Panc1 (cell line): ENCODE data around the gene HMGN2. TPM values are rescaled to one million over a fixed set of nuclear protein-coding genes. Genes with fewer than 3 reads are reported as not detected.

Source experiments
- ATAC-seq: fragments of 200-7000 bp; cut with Tn5 transposase; 2 replicates; pipeline ENCODE4 v1.9.1; 2020; ENCODE audit warnings: mild to moderate bottlenecking, moderate library complexity
- BruUV-seq: library from RNA; stranded (reverse); fragments of 400-500 nt; replicated peaks from 2 replicates; lab custom pipeline; 2021; lab: Mats Ljungman, UMichigan
- CTCF ChIA-PET: fragments of 300-600 bp; sonication (Branson Sonifier 250); formaldehyde crosslinking; loops from one replicate; lab custom pipeline; 2022; ENCODE audit warnings: antibody characterized with exemption; lab: Charles Lee
- POLR2A ChIA-PET: fragments of 300-600 bp; sonication (Branson Sonifier 250); formaldehyde crosslinking; loops from one replicate; lab custom pipeline; 2022; ENCODE audit warnings: antibody characterized with exemption; lab: Charles Lee
- DNase-seq: peaks from one replicate; pipeline ENCODE4 v3.0.0-alpha.2; 2010; ENCODE audit warnings: low read depth, low spot score
- H3K27ac ChIP-seq: 2 replicates; pipeline ENCODE4 v1.5.1; 2011; ENCODE audit warnings: mild to moderate bottlenecking, low read length, inconsistent platforms
- H3K27me3 ChIP-seq: fragments of 200-500 bp; sonication (Bioruptor generic); 2 replicates; pipeline ENCODE4 v1.6.0; 2014; ENCODE audit warnings: low read length, inconsistent platforms; ENCODE audit not compliant: control insufficient read depth, insufficient read depth
- H3K36me3 ChIP-seq: fragments of 200-500 bp; sonication (Bioruptor generic); 2 replicates; pipeline ENCODE4 v1.5.1; 2014; ENCODE audit warnings: inconsistent platforms, mild to moderate bottlenecking, low read length, moderate library complexity; ENCODE audit not compliant: control insufficient read depth, insufficient read depth
- H3K4me1 ChIP-seq: 2 replicates; pipeline ENCODE4 v1.5.1; 2011; ENCODE audit warnings: inconsistent platforms, mild to moderate bottlenecking, low read length, moderate library complexity; ENCODE audit not compliant: control insufficient read depth, insufficient read depth
- H3K4me3 ChIP-seq, 2 experiments: 2 replicates each; pipeline ENCODE4 v1.5.1; 2011 to 2012; ENCODE audit warnings: low read depth in 2 of 2, low read length in 2 of 2, mild to moderate bottlenecking in 2 of 2, inconsistent platforms in 1 of 2, moderate library complexity in 1 of 2
- H3K9me3 ChIP-seq: fragments of 200-500 bp; sonication (Bioruptor generic); 2 replicates; pipeline ENCODE4 v1.5.1; 2014; ENCODE audit warnings: low read depth, mild to moderate bottlenecking, inconsistent platforms, low read length, moderate library complexity; ENCODE audit not compliant: control insufficient read depth, insufficient read depth
- CTCF ChIP-seq: fragments of 450-650 bp; IDR thresholded peaks from 2 replicates; pipeline ENCODE4 v1.5.1; 2017; ENCODE audit warnings: mild to moderate bottlenecking
- POLR2AphosphoS5 ChIP-seq: IDR thresholded peaks from 2 replicates; pipeline ENCODE4 v1.6.1; 2012; ENCODE audit warnings: mild to moderate bottlenecking, low read depth, low read length, moderate library complexity
- REST ChIP-seq, 2 experiments: IDR thresholded peaks; 2 replicates each; pipeline ENCODE4 v1.6.1; 2011 to 2012; ENCODE audit warnings: low read depth in 2 of 2, control low read depth in 1 of 2, low read length in 1 of 2, mild to moderate bottlenecking in 1 of 2, moderate library complexity in 1 of 2; ENCODE audit not compliant: insufficient read depth in 1 of 2
- SIN3A ChIP-seq: IDR thresholded peaks from 2 replicates; pipeline ENCODE4 v1.6.1; 2012; ENCODE audit warnings: low read depth, mild to moderate bottlenecking, low read length, moderate library complexity, borderline replicate concordance; ENCODE audit not compliant: insufficient read depth
- TCF7L2 ChIP-seq: IDR thresholded peaks from 2 replicates; pipeline ENCODE4 v1.6.1; 2011; ENCODE audit warnings: mild to moderate bottlenecking, low read depth, low read length, inconsistent platforms
- in situ Hi-C: cut with HindIII; loops from 2 replicates; pipeline ENCODE4 v1.10.0; 2016; ENCODE audit warnings: low sequenced_read_pairs, low pct_unique_long_range_greater_than_20kb
- intact Hi-C: fragments of 100-400 bp; cut with micrococcal nuclease; formaldehyde crosslinking; loops from one replicate; pipeline ENCODE4 v1.10.0; 2022; ENCODE audit not compliant: unreplicated experiment
- total RNA-seq: library from RNA; stranded (reverse); gene quantifications from one replicate; pipeline ENCODE4 v1.2.1, GENCODE V29; 2021; ENCODE audit not compliant: unreplicated experiment

HMGN2 gene
- total RNA-seq, 1 experiment from 2014 or later = 496 TPM

DNA sequence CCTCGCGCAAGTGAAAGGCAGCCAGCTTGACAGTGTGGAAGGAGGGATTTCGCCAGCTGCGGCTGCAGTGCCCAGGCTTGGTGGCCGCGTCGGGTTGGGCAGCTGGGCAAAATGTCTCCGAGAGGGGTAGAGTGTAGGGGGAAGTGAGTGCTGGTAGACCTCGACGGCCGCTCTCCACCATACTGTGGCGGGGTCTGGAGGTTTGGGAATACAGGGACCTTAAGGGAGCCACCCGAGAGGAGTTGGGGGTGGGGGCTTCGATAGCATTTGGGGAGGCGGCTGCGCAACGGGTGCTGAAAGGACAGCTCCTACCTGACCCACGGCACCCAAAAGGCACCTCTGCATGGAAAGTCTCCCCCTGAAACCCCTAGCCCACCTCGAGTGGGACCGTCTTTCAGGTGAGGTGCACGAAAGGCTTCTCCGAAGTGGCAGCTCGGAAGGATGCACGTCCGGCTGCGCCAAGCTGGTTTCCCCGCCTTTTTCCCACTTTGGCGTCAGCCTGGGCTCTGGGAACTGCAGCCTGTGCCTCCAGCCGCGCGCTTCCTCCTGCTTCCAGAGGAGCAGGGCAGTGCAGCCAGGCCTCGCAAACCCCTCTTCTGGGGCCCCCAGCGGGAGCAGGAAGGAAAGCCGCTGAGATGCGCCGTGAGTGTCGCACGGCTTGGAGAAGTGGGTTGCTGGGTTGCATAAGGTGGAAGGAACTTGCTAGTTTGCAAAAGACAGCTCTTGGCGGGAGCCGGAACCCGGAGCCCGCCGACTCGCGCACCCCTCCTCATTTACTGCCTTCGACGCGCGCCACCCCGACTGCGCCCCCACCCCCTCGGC is 531 bp upstream of the HMGN2 start:
- CTCF ChIA-PET = interaction anchor here (0.6 kb wide), 2 partner anchors 27 to 68 kb away, joined by 3 to 4 read pairs; no protein-coding TSS in a partner anchor
- no TSS peak for BruUV-seq
- Histone ChIP-seq H3K27ac (peak overlapping the region; percentile 69), H3K9me3 (no peaks in the 10 kb centered on the region), H3K36me3 (peaks cover 28% of the 10 kb centered on the region), H3K4me1 (peaks cover 21% of the 10 kb centered on the region), H3K27me3 (no peaks in the 10 kb centered on the region), H3K4me3 (peak overlapping the region; percentile 81 to 83)
- intact Hi-C loops = loop anchor here (10.0 kb wide), 1 partner anchor 63 kb away; no protein-coding TSS in a partner anchor
- ATAC-seq (peak; percentile 69), DNase-seq (peak; percentile 35)
- no peak for TF ChIP-seq POLR2AphosphoS5
- peak; percentile 90 to 93 for TF ChIP-seq REST (IDR thresholded peaks at IDR 0.05; ENCODE audit: insufficient read depth in 1 of 2, low read depth in 2 of 2, low read length in 1 of 2)
- TF ChIP-seq CTCF = no peak
- TF ChIP-seq TCF7L2 = no peak
- 0 out of 2 replicates have a peak, but pooled peaks have one; percentile 58 for TF ChIP-seq SIN3A
- in situ Hi-C loops = no loop called here
- POLR2A ChIA-PET = no interaction called here

DNA sequence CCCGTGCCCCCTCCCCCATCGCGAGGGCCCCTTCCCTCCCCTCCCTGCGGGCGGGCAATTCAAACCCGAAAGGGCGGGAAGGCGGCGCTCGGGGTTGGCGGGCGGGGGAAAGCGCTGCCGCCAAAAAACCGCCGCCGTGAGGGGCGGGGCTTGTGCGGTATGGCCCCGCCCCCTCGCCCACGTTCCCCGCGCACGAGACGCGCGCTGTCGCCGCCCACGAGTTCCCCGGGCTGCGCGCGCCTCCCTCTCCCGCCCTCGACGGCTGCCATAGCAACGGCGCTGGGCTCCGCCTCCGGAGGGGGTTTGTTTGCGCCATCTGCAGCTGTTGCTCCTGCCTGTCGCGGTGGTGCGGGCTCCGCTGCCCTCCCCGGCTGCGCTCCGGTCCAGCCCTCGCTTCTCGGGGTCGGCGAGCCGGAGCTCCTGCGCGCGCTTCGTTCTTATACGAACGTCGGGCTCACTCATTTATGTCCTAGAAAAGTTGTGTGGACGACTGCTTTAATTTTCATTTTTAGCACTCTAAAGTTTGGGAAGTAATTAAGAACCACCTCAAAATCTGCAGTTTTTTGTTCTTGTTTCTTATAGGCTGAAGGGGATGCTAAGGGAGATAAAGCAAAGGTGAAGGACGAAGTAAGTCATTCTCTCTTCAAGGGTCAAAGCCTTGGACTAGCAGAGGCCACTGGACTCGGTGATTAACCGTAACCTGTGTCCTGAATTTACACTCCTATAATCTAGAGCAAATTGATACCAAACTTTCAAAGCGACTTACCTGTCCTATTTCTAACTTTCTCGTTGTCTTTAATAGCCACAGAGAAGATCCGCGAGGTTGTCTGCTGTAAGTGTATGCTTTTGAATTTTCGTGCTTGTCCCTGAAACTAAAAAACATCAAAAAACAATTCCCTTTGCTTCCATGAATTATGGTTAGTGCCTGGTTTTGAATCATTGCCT is 933 bp downstream of the HMGN2 start:
- TSS peak; percentile 78 for BruUV-seq

More for the DNA sequence above, 933 bp downstream of the HMGN2 start:
- Histone ChIP-seq H3K27ac (peak overlapping the region; percentile 86), H3K9me3 (no peaks in the 10 kb centered on the region), H3K4me3 (peak overlapping the region; percentile 81 to 83), H3K36me3 (peaks cover 36% of the 10 kb centered on the region), H3K27me3 (no peaks in the 10 kb centered on the region), H3K4me1 (peaks cover 21% of the 10 kb centered on the region)
- no peak for TF ChIP-seq TCF7L2
- TF ChIP-seq SIN3A = peak; percentile 85; the same call in 1 of the 2 replicates
- no peak for TF ChIP-seq REST (IDR thresholded peaks at IDR 0.05; ENCODE audit: insufficient read depth in 1 of 2, low read depth in 2 of 2, low read length in 1 of 2)
- TF ChIP-seq CTCF = no peak
- TF ChIP-seq POLR2AphosphoS5 = peak; percentile 59
- DNase-seq (peak; percentile 38), ATAC-seq (peak; percentile 66)
- POLR2A ChIA-PET = no interaction called here
- CTCF ChIA-PET = no interaction called here
- intact Hi-C loops = loop anchor here (10.0 kb wide), 1 partner anchor 62 kb away; no protein-coding TSS in a partner anchor
- in situ Hi-C loops = no loop called here
